Measurements from ENCODE around the gene CAPS.
"Not testable (repeated sequence)": the region's sequence is repeated elsewhere in the genome, so short reads cannot be mapped to it uniquely, and the experiment has no call there.

Gene CAPS

GRCh38 chr19:5913739-5914357, at the start of gene CAPS:
CAPS (plus strand) TSS chr19:5914254; CDS start chr19:5914407, 153 bp downstream.
- DNase-seq (ENCODE audit: low read depth) = no peak

DNA sequence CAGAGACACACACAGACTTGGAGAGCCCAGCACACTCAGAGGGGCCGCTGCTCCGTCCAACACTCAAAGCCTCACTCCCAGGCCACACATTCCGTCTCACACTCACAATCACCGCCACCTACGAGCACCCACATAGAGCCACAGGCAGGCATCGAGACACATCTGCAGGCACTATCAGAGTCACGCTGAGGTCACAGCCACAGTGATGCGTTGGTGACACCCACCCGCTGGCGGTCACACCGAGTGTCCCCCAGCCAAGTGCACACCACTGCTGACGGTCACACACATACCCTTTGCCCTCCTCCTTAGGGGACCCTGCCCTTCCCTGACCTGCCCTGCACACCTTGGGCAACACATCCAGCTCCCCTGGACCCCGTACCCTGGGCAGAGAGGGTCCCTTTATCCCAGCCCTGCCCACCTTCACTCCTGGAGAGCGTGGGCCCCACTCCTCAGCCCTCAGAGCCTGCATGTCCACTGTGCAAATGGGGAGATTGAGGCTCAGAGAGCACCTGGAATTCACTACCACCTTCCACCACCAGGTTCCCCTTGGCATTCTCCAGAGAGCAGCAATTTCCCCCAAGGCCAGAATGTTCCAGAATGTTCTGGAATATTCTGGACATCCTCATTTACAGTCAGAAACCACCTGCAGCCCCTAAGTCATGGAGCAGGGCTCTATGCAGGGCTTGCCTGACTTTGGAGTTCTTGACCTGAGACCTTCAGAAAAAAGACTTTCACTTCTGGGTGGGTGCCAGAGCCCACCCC, 49.1 kb upstream of the CAPS start:
- DNase-seq (ENCODE audit: low read depth) = no peak

- DNase-seq (ENCODE audit: low read depth) = no peak
These were observed 48.3 kb upstream of the CAPS start for GRCh38 chr19:5865772-5866171.

DNA sequence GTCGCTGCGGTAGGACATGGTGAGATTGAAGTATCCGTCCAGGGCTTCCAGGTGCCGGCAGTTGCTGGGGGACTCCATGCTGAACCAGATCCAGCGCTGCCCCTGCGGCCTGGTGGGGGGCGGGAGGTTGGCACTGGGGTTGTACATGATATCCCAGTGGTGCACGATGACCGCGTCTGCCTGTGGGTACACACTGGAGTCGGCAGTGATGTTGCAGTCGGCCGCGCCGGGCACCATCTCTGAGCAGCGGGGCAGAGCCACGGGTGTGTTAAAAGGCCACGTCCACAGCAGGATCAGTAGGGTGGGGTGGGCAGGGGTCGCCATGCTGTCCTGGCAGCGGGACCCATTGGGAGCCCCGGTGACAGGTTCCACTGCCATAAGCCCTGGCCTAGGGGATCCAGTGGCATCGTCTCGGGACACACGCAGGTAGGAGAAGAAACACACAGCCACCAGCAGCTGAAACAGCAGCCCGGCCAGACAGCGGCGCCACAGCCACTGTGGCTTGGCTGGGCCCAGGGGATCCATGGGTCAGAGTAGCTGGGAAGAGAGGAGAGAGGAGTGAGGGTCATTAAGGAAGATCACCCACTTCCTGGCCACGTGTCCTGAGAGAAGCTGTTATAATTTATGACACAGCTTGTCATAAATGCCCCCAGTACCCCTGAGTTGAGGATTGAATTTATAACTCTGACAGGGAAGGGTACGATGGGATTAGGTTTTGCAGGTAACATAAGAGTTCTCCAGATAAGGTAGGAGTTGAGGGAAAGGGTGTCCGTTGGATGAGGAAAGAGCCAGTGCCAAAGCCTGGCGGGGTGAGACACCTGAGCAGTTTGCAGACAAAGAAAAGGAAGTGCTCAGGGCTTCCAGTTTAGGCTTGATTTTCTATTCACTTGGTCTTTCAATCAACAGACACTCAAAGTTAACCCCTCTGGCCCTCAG, 46.6 kb upstream of the CAPS start:
- no peak for DNase-seq (ENCODE audit: low read depth)

GRCh38 chr19:5870986-5871394, 43.1 kb upstream of the CAPS start:
- no peak for DNase-seq (ENCODE audit: low read depth)

GRCh38 chr19:5873617-5874199, 40.3 kb upstream of the CAPS start:
- DNase-seq (ENCODE audit: low read depth) = no peak

DNA sequence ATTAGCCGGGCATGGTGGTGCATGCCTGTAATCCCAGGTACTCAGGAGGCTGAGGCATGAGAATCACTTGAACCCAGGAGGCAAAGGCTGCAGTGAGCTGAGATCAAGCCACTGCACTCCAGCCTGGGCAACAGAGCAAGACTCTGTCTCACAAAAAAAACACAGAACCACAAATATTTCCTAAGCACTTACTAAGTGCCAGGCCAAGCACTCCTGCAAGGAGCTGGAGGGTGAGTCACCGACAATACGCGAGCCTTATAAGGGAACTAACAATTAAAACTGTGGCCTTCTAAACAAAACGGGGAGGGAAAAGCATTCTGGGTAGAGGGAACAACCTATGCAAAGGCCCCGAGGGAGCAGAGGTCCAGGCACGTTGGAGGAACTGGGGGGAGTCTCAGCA, 39.6 kb upstream of the CAPS start:
- DNase-seq (ENCODE audit: low read depth) = not testable (repeated sequence)

- DNase-seq (ENCODE audit: low read depth) = no peak
These were observed 36.6 kb upstream of the CAPS start for GRCh38 chr19:5877427-5877826.

- no peak for DNase-seq (ENCODE audit: low read depth)
These were observed 36.2 kb upstream of the CAPS start for GRCh38 chr19:5877882-5878281.

GRCh38 chr19:5880196-5880595, 33.9 kb upstream of the CAPS start:
- no peak for DNase-seq (ENCODE audit: low read depth)

GRCh38 chr19:5880604-5881078, 33.4 kb upstream of the CAPS start:
- DNase-seq (ENCODE audit: low read depth) = no peak

DNA sequence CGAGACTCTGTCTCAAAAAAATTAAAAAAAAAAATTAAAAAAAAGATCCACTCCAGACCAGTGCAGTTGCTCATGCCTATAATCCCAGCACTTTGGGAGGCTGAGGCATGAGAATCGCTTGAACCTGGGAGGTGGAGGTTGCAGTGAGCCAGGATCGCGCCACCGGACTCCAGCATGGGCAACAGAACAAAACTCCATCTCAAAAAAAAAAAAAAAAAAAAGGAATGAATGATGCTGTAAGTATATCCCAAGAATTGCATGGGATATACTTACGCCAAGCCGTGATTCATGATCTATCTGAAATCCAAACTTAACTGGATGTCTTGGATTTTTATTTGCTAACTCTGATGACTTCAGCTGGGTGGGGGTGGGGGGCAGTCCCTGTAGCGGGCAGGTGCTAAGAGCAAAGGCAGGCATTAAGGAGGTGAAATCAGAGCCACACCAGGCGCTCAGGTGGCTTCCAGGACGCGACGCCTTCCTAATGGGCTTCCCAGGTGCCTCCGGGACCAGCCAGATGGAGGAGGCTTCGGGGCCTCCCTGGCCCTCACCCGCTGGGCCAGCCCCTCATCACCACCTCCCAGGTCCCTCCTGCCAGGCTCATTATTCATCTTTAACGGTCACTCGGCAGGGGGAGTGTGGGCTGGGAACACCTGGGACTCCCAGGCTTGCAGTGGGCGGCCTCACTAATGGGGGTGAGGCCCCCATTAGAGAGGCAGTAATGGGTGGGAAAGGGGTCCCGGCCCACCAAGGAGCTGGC, 32.3 kb upstream of the CAPS start:
- no peak for DNase-seq (ENCODE audit: low read depth)

- no peak for DNase-seq (ENCODE audit: low read depth)
These were observed 31.6 kb upstream of the CAPS start for GRCh38 chr19:5882421-5882968.

- DNase-seq (ENCODE audit: low read depth) = not testable (repeated sequence)
These were observed 30.7 kb upstream of the CAPS start for GRCh38 chr19:5883157-5883873.

DNA sequence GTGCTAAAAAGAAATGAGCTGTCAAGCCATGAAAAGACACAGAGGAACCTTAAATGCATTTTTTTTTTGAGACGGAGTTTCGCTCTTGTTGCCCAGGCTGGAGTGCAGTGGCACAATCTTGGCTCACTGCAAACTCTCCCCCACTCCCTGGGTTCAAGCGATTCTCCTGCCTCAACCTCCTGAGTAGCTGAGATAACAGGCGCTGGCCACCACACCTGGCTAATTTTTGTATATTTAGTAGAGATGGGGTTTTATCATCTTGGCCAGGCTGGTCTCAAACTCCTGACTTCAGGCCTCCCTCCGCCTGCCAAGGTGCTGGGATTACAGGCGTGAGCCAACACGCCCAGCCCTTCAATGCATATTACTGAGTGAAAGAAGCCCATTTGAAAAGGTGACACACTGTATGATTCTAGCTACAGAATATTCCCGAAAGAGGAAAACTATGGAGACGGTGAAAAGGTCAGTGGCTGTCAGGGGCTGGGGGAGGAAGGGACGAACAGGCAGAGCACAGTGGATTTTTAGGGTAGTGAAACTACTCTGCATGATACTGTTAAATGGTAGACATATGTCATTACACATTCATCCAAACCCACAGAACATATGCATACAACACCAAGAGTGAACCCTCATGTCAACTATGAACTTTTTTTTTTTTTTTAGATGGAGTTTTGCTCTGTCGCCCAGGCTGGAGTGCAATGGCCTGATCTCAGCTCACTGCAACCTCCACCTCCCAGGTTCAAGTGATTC, 29.8 kb upstream of the CAPS start:
- DNase-seq (ENCODE audit: low read depth) = not testable (repeated sequence)

- DNase-seq (ENCODE audit: low read depth) = no peak
These were observed 24.6 kb upstream of the CAPS start for GRCh38 chr19:5889288-5889971.

DNA sequence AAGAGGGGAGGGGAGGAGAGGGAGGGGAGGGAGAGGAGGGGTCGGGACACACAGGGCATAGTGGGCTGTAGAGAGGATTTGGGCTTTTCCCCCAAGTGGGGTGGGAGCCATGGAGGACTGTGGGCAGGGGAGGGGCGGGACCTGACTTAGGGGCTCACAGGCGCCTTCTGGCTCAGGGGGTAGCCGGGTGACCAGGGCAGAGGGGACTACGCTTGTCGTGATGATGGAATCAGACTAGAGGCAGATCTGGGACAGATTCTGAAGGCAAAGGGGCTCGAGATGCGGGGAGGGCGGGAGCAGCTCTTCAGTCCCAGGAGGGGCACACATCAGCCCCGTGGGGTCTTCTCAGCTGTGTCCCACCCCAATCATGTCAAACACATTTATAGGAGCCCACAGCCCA, 24.0 kb upstream of the CAPS start:
- DNase-seq (ENCODE audit: low read depth) = no peak

- DNase-seq (ENCODE audit: low read depth) = no peak
These were observed 22.5 kb upstream of the CAPS start for GRCh38 chr19:5891572-5891937.

All from activated T-helper 9 cell treated with anti-CD3 and anti-CD28 coated beads, Interleukin-2, amount 50 U/mL, for 16 hours (primary cell).